Activated CD4-positive, alpha-beta T cell treated with anti-CD3 and anti-CD28 coated beads for 24 hours (primary cell): ENCODE measurements around the gene EIF3L.

ENCODE experiments used
- DNase-seq, 2 donors: peaks; one replicate each; pipeline ENCODE4 v3.0.0-alpha.2; 2020; ENCODE audit warnings: low read depth in 2 of 2

EIF3L gene

DNA sequence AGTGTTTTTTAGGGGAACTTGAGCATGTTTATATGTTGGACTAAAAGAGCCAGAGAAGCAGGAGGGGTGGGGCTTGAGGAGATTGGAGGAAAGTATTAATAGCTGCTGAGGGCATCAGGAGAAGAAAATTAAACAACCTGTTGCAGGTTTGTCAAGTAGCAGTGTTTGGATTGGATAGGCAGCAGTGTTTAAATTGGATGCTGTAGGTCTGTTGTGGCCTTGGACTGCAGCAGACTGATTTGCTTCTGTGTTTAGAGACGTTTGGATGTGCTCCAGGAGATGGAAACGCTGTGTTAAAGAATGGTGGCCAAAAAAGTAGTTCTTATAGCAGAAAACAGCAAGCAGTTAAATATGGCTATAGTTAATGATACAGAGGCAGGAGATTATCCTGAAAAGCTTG lies 5.7 kb downstream of the EIF3L start:
- no peak for DNase-seq

- no peak for DNase-seq
Measured at GRCh38 chr22:37855462-37855861, 6.2 kb downstream of the EIF3L start.

GRCh38 chr22:37860796-37861421 lies 11.7 kb downstream of the EIF3L start:
- DNase-seq = no peak

GRCh38 chr22:37862570-37863325 lies 13.5 kb downstream of the EIF3L start:
- no peak for DNase-seq

DNA sequence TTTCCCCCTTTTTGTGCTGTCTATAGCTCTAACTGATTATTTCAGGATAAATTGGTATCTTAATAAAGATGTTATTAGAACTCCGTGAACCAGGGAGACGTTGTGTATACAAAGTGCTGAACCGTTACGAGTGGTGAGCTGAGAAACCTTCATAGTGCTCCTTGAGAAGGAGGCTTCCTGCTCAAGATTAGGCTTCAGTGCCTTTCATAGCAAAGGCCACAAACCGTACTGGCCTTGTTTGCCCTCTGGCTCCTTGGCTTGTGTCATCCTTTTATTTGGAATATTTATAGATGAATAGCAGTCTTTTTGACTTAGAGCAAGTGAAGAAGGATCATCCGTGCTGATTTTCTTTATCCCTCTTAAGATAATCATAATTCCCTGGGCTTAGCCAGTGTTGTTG lies 16.3 kb downstream of the EIF3L start:
- DNase-seq = no peak

GRCh38 chr22:37870273-37870672 lies 21.1 kb downstream of the EIF3L start:
- DNase-seq = no peak

DNA sequence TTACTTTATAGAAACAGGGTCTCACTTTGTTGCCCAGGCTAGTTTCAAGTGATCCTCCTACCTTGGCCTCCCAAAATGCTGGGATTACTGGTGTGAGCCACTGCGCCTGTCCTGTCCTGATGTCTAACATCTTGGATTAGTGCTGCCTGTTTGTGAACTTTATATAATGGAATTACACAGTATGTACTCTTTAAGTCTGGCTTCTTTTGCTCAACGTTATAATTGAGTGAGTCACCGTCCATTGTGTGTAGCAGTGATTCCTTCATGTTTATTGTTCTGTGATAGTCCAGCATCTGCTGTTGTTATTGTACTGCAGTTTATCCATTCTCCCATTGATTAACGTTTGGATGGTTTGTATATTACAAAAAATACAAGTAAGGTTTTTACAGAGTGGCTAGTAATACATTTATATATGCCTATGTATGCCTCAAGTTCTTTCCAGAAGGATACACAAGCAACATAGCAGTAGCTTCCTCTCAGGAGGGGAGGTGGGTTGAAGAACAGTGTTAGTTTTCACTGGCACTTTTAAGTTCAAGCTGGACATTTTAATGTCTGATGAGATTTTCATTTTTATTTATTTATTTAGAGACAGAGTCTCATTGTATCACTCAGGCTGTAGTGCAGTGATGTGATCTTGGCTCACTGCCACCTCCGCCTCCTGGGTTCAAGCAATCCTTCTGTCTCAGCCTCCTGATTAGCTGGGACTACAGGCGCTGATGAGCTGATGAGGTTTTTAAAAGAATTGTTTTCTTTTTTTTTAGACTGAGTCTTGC lies 31.6 kb downstream of the EIF3L start:
- no peak for DNase-seq

DNA sequence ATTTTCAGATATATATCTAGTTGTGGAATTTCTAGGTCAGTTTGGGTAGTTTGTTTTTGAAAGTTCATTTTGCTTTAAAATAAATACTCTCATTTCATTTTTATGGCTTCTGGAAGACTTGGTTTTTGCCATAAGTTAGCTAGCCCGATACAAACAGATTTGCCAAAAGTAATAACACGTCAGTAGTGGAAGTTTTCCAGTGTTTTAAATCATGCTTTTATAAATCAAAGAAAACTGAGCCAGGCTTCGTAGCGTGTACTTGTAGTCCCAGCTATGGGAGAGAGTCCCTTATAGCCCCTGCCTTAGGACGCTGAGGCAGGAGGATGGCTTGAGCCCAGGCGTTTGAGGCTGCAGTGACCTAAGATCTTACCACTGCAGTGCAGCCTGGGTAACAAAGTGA lies 35.2 kb downstream of the EIF3L start:
- no peak for DNase-seq

DNA sequence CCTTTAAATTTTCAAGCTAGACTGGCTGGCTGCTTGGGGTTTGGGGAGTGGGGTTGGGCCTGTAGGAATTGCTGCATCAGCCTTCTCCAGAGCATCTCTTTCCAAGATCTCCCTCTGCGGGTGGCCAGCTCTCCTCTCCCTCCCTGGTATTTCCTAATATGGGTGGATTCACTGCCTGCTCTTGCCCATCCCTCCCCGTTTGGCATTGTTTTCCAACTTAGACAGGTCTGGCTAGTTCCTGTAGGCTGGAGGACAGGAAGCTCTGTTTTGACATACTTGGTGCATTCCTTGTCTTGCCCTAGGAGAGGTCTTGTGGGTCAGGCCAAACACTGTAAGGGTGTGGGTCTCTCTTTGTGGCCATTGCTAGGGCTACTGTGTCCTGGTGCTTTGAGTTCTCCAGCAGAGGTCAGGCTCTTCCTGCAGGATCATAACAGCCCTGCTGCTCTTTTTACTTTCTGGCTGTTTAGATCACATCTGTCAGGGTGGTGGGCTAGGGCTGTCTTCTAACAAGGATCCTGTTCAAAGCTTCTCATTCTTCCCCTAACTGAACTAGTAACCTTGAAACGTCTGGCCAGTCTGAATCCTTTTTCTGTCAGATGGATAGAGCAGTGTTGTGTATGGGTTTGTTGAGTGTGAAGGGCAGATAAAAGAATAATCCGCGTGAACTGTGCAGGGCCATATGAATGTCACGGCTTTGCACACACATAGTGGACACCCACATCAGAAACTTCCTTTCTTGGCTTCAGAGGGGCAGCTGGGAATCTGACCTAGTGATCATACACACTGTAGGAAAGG lies 38.6 kb downstream of the EIF3L start:
- no peak for DNase-seq

GRCh38 chr22:37891926-37892325 lies 42.7 kb downstream of the EIF3L start:
- no peak for DNase-seq

DNA sequence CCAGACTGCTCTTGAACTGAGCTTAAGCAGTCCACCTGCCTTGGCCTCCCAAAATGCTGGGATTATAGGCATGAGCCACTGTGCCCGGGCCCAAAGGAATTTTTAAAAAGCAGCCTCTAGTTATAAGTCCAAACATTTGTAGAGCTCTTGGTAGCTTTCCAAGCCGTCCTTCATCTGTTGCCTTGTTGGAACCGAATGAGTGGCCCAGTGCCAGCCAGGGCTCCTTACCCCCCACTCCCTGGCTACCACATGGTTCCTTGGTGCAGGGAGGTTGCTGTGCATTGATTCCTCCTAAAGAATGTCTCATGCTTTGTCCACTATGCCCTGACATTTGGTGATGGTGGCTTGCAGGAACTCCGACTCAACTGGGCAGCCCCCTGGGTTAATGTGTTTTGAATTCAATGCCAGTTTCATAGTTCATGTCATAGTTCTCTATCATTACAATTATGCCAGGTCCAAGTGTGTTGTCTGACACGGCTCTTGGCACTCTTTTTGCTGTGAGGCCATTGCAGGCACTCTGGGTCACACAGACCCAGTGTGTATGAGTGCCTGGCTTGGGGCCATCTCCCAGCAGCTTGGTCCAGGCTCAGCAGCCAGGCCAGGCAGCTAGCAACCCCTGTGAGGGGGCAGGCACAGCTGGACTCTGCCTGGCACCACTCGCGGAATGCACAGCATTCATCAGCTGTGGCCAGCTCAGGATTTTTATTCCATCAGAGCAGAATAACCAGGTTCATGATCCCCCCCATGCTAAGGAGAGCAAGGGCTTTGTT lies 43.5 kb downstream of the EIF3L start:
- DNase-seq = no peak

- no peak for DNase-seq
Measured at GRCh38 chr22:37893583-37893983, 44.4 kb downstream of the EIF3L start.

GRCh38 chr22:37894939-37895670 lies 45.9 kb downstream of the EIF3L start:
- DNase-seq = no peak

DNA sequence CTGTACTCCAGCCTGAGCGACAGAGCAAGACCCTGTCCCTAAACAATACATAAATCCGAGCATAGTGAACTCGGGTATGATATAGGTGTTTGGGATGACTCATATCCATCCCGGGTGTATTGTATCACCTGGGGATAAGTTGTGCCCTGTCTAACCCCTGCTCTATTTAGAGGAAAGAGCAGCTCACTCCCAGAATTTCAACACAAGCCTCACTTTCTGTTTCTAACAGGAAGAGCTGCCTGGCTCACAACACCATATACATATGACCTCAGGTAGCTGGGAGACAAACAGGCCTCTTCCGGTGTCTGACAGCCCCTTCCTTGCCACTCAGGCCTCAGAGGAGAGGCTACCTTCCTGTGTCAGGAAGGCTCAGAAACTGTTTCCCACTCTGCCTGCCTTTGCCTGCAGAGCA lies 47.0 kb downstream of the EIF3L start:
- no peak for DNase-seq

DNA sequence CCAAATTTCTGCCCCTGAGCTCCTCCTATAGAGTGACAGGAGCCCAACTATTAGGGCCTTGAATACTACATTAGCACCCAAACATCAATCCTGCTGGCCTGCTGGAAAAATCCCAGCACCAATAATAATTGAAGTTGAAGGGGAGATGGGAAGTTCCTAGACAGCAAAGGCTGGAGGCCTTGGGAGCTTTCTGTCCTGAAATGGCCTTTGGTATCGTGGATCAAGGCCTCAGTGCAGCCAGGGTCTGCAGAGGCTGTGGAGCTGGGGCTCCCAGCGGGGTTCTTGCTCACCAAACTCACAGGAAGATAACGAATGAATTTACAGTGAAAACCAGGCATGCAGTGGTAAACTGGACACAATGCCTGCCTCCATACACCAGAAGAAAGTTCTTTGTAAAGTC lies 47.7 kb downstream of the EIF3L start:
- no peak for DNase-seq

GRCh38 chr22:37897807-37898206 lies 48.6 kb downstream of the EIF3L start:
- DNase-seq = no peak

- DNase-seq = no peak
Measured at GRCh38 chr22:37898441-37899181, 49.4 kb downstream of the EIF3L start.

DNA sequence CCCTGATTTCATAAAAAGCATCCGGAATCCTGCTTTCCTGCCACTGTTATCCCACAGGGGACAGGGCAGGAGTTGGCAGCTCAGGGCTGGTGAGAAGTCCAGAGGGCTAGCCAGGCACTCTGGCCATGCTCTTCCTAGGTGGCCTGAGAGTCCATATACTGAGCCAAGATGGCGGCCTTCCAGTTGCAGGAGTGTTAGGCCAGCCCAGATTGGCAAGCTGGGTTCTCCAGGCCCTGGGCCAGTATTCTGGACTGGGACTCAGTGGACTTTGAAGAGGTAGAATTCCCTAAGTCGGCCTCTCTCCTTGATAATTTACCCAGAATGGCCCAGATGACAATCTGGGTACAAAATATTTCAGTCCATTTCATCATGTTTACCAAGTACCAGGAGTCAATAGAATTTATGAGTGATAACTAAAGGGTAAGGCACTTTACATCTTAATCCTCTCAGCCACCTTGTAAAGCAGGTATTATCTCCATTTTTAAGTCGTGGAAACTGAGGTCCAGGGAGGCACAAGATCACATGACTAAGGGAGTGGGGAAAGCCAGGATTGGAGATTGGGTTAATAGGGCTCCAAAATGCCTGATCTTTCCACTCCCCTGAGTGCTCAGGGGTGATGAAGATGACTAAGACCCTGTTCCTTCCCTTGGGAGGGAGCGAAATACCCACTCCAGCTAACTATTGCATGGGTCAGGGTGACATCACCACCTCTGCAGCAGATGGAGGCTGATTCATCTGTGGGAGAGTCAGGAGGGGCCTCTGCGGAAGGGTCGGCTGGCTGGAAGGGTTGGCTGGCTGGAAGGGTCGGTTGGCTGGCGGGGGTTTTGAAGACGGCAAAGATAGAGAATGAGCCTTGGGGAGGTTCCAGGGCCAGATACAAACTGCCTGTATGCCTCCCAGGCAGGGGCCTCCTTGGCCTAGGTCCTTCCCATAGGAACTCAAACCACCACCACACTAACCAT lies 55.6 kb downstream of the EIF3L start:
- DNase-seq = no peak
